HT-29 (cell line): ENCODE results near the gene HTR1A. TPM values are rescaled to one million over a fixed set of nuclear protein-coding genes. Genes with fewer than 3 reads are reported as not detected.

Experiments
- DNase-seq: peaks from one replicate; pipeline ENCODE4 v3.0.0-alpha.2; 2015; ENCODE audit warnings: low spot score
- total RNA-seq: library from RNA; depleted of rRNA; stranded (reverse); fragments of >200 nt; shearing (Covaris generic); gene quantifications from 2 replicates; pipeline ENCODE4 v1.2.3, GENCODE V29; 2014; rRNA removed

Gene HTR1A
- total RNA-seq: not detected in 2 replicates

- no peak for DNase-seq
These were observed at the start of gene HTR1A for GRCh38 chr5:63962279-63962678. HTR1A (minus strand) TSS chr5:63962445; CDS start chr5:63961719, 726 bp downstream.

- no peak for DNase-seq
These were observed 41.7 kb upstream of the HTR1A start for GRCh38 chr5:64003966-64004365.

GRCh38 chr5:64000096-64000495, 37.9 kb upstream of the HTR1A start:
- DNase-seq: no peak

- DNase-seq: no peak
These were observed 24.8 kb upstream of the HTR1A start for GRCh38 chr5:63987053-63987452.

GRCh38 chr5:63981864-63982263, 19.6 kb upstream of the HTR1A start:
- no peak for DNase-seq

- DNase-seq: no peak
These were observed 1.7 kb upstream of the HTR1A start for GRCh38 chr5:63963926-63964325.

- DNase-seq: peak; percentile 78
These were observed 963 bp upstream of the HTR1A start for GRCh38 chr5:63963080-63963735.

- no peak for DNase-seq
These were observed 565 bp downstream of the HTR1A start for GRCh38 chr5:63961598-63962161.

- no peak for DNase-seq
These were observed 1.1 kb downstream of the HTR1A start for GRCh38 chr5:63961125-63961597.

GRCh38 chr5:63960646-63961045, 1.6 kb downstream of the HTR1A start:
- no peak for DNase-seq

GRCh38 chr5:63959177-63959982, 2.9 kb downstream of the HTR1A start:
- no peak for DNase-seq

- no peak for DNase-seq
These were observed 3.6 kb downstream of the HTR1A start for GRCh38 chr5:63958654-63959053.

- DNase-seq: no peak
These were observed 4.6 kb downstream of the HTR1A start for GRCh38 chr5:63957617-63958016.

GRCh38 chr5:63953217-63953616, 9.0 kb downstream of the HTR1A start:
- no peak for DNase-seq

- no peak for DNase-seq
These were observed 27.1 kb downstream of the HTR1A start for GRCh38 chr5:63935103-63935502.

- no peak for DNase-seq
These were observed 30.4 kb downstream of the HTR1A start for GRCh38 chr5:63931836-63932235.

GRCh38 chr5:63928451-63928850, 33.8 kb downstream of the HTR1A start:
- DNase-seq: no peak

- DNase-seq: peak; percentile 75
These were observed 38.3 kb downstream of the HTR1A start for GRCh38 chr5:63923914-63924313.

- no peak for DNase-seq
These were observed 42.3 kb downstream of the HTR1A start for GRCh38 chr5:63919763-63920478.

GRCh38 chr5:63916786-63917185, 45.5 kb downstream of the HTR1A start:
- DNase-seq: no peak

GRCh38 chr5:63911871-63912270, 50.4 kb downstream of the HTR1A start:
- no peak for DNase-seq
